ENCODE data around the gene SHC3.

Gene SHC3

DNA sequence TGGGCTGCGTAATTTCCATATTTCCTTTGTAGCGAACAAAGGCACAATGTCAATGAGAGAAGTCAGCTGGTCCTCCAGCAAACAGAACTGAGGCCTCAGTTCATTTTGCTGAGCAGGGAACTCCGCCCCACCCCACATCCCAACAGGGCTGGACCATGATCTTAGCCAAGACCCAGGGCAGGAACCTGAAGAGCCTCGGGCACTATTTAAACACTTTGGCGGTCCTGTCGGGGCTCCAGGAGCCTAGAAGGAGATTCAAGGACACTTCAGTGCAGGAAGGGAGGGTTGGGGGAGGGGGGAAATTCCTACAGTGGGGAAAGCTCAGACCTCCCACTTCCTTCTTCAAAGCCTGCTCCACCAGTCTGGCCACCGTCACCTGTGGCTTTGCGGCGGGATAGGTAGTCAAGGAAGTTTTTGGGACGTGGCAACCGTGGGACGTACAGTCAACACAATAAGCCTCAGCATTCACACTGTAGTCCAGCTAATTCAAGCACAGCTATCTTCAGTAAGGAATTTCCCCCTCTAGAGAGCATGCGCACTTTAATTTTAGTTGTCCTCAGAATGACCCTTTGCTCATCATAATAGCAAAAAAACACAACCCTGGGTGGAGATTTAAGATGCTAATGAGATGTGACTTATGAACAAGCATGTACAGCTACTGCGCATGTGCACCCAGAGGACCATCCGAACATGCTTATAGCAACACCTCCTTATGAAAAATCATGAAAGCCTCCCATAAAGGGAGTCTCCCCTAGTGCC lies 156.4 kb downstream of the SHC3 start:
- DNase-seq (ENCODE audit: low read depth): no peak

DNA sequence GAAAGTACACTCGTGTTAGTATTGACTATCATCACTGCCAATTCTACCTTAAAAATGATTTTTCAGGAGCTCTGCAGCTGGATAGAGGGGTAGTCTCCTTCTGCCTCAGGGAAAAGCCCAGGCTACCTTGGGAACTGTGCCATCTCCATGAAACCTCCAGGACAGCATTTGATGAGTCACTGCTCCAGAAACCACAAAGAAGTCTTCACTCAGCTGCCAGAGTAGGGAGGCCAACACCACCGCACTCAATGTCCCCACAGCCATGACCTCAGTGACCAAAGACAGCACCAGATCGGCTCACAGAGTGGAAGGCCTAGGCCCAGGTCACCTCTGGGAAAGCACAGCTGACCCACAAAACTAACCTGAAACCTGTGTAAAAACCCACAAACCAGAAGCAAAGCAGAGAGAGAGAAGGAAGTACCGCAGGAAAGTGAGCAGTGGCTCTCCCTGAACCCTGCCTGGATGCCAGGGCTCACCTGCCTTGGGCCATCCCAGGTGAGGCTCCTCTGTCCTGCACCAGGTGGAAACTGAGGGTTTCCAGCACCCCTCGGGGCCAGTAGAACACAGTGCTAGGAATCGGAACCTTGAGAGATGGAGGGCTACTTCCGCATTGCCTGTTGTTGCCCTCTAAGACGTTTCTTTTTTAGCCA lies 157.3 kb downstream of the SHC3 start:
- DNase-seq (ENCODE audit: low read depth): no peak

DNA sequence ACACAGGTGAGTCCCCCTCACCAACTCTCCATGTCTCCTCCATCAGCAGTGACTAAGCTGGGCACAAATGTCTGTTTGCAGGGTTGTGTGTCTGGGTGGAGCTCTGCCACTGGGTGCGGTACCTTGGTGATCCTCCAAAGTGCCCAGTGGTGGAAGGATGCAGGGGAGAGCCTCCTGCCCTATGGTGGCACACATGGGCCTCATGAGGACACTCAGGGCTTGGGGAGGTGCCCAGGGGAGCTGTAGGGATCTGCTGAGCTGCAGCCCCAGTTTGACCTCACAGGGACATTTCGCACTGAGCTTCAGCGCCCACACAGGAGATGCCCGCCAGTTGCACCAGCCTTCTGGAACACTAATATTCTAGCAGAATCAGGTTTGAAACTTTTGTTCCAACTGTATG lies 157.9 kb downstream of the SHC3 start:
- DNase-seq (ENCODE audit: low read depth): no peak

DNA sequence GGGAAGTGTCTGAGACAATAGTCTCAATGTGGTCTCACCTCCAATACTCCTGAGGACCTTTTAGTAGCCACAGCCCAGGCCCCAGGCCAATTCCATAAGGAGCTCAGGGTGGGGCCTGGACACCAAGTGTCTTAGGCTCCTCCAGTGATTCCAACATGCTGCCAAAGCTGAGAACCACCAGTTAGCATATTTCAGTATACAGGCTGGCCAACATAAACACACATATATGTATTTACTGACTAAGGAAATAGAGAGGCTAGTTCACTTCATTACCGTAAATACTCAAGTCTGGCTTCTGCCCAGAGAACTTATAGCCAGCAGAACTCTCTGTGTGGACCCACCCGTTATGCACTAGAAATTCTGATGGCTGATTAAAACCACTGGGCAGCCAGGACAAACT lies 163.3 kb downstream of the SHC3 start:
- DNase-seq (ENCODE audit: low read depth): no peak

DNA sequence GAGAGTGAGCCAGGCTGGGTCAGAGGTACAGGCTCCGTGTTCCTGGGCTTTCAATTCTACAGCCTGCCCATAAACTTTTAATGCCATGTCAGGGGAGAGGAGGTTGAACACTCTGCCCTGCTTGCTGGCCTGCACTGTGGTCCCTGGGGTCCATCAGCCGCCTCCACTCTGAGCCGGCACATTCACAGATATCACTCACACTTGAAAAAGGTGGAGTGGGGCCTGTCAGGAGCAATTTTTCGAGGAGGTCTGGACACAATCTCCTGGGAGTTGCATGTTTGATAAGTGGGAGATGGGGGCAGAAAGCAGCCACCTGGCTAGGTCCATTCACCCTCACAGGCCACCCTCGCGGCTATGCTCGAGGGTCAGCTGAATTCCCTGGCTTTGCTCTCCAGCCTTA lies 164.5 kb downstream of the SHC3 start:
- DNase-seq (ENCODE audit: low read depth): no peak

DNA sequence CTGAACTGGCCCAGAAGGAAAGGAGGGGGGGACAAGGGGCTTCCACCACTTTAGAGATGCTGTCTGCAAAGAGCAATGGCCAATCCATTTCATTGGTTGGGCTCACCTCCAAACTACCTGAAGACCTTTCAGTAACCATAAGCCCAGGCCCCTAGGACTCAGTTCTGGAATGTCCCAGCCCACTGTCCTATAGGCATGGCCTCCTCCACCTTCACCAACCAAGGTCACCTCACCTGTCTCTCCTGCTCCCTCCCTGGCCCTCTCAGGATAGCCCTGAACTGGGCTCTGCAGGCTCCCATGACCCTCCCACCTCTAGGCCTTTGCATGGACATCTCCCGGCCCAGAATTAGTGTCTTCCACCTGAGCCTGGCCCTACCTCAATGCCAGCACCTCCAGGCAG lies 165.0 kb downstream of the SHC3 start:
- DNase-seq (ENCODE audit: low read depth): no peak

DNA sequence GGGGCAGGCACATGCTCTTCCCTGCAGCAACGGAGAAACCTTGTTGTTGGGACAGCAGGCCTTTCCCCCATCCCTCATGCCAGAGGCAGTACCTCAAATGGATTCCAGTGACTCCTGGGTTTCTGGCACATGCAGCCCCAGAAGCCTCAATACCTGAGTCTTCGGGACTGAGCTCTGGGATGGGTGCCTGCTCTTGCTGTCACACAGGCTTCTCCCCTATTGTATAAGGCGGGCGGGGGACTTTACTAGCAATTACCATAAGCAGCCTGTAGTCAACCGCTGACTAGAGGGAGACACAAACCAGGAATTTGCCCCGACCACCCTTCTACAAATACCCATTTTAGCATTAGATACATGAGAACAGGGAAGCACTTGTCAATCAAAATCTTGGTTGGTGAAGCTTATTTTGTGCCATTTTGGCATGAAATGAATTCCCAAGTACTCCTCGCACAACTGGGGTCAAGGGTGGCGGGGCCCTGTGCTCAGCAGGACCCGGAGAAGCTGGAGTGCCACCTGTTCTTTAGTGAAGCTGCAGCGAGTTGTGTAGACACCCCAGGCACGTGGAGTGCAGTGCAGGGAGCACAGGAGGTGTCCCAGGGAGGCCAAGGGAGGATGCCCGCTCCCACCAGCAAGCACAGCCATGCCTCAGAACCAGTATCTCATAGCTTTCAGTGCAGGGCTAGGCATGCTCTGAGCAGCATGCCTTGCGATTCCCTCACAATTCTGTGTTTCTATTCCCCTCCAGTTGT lies 166.2 kb downstream of the SHC3 start:
- no peak for DNase-seq (ENCODE audit: low read depth)

DNA sequence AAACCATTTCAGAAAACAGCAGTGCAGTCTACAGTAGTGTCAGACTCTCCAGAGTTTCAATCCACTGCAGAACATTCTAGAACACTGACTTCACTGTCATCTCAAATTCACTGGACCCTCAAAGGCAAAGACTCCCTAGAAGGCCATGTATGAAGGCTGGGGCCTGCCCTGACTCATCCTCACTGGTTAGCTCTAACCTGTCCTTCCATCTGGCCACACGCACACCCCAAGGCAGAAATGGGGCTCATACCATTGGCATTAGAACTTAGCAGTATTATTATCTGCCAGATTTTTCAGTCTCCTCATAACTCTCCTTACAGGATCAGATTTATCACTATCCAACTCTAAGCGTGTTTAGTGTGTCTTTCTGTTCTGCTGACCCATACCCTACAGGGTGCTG lies 166.9 kb downstream of the SHC3 start:
- DNase-seq (ENCODE audit: low read depth): no peak

DNA sequence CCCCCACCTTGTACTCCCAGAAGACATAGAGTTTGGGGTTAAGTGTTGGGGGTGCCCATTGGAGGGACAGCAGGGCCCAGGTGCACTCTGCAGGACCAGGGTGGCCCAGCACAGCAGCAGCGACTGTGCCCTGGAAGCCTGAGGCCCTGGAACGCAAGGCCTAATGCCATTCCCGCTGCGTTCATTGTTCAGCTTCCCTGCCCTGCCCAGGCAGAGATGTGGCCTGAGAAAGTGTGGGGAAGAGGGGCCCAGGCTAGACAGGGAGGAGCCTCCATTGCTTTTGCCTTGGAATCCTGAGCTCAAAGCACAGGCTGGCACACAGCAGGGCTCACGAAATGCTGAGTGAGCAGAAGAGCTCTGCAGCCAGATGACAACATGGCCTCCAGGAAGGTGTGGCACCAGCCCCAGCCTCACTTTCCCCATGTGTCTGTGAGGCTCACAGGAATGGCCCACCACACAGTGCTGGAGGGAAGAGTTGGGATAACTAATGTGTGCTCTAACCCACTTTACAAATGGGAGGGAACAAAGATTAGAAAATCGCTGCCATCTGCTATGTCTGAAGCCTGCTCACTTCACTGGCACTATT lies 168.0 kb downstream of the SHC3 start:
- no peak for DNase-seq (ENCODE audit: low read depth)

DNA sequence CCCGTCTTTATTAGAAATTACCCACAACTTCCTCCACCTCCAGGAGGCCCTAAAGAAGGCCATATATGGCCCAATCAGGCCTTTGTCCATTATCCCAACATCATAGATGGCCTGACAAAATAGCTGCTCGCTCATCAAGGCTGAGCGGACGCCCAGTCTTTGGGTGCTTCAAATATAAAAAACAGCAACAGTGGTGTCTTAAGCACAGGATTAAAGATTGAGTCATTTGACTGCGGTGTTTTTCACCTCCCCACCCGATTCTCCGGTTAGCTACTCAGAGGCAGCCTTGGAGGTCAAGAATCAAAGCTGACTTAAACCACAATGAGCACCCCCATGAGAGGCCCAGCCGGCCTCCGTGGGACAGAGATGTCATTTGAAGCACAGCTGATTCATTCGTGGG lies 168.6 kb downstream of the SHC3 start:
- DNase-seq (ENCODE audit: low read depth): no peak

DNA sequence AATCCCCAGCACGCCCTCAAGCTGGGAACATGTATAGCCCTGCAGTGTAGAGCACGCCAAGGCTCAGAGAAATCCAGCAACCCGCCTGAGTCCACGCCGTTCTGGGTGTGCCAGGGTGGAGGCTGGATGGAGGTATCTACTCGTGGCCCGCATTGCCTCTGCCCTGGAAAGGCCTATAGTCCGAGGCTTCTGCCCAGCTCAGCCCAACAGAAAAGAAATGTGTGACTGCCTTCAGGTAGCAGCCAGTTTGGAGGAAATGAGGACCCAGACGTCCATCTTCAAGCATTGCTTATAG lies 169.1 kb downstream of the SHC3 start:
- no peak for DNase-seq (ENCODE audit: low read depth)

DNA sequence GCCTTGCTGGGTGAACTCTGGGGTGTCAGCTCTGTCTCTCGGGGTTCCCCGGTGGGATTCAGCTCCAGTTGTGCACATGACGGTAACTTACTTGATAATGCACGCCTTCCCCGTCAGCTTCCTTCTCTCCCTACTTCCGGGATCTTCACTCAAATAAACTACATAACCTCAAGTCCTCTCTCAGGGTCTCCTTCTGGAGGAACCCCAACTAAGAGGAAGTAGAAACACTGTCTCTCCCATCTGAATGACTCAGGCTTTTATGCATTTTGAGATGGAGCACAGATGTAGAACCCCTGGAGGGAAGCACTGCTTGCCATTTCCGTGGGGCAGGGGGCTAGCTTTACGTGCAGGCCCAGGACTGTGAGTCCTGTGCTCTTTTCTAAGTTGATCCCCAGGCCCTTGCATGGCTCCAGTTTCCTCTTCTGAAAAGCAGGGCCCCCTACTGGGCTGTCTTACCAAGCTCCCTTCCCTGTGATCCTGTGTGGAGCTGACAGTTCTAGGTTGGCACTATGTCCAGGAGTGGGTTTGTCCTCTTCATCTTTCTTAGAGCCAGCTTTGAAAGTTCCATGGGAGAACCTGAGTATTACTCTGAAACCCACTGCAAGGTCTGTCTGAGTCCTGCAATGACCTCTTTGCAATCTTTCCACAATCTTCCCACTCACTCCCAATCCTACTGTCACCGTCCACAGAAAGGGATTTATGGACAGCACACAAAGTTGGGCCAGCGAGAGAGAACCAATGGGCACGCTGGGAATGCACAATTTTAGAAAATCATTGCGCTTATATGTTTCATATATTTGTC lies 169.7 kb downstream of the SHC3 start:
- DNase-seq (ENCODE audit: low read depth): no peak

DNA sequence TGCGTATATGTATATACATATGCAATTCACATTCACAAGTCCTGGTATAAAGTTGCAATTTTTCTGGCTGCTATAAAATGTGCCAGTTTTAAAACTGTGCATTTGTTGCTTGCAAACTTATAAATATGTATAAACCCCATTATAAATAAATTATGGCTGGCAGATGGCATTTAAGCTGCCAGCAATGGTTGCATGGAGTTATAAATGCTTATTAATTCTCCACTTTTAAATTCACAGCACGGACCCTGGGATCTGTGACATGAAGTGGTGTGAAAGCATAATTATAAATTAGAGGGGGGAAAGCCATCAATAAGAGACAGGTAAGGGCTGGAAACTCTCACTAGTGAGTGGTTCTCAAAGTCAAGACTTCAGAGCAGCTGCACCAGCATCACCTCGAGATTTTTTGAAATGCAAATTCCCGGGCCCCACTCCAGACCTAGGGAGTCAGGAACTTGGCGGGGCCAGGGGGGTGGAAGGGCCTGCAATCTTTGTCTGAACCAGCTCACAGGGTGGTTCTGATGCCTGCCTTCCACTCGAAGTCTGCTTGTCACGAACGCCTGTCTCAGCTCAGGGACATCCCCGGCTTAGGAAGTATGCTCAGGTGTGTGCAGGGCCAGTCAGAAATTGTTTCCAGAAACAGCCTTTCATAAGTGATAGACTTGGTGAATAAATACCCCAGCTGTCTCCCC lies 170.4 kb downstream of the SHC3 start:
- no peak for DNase-seq (ENCODE audit: low read depth)

DNA sequence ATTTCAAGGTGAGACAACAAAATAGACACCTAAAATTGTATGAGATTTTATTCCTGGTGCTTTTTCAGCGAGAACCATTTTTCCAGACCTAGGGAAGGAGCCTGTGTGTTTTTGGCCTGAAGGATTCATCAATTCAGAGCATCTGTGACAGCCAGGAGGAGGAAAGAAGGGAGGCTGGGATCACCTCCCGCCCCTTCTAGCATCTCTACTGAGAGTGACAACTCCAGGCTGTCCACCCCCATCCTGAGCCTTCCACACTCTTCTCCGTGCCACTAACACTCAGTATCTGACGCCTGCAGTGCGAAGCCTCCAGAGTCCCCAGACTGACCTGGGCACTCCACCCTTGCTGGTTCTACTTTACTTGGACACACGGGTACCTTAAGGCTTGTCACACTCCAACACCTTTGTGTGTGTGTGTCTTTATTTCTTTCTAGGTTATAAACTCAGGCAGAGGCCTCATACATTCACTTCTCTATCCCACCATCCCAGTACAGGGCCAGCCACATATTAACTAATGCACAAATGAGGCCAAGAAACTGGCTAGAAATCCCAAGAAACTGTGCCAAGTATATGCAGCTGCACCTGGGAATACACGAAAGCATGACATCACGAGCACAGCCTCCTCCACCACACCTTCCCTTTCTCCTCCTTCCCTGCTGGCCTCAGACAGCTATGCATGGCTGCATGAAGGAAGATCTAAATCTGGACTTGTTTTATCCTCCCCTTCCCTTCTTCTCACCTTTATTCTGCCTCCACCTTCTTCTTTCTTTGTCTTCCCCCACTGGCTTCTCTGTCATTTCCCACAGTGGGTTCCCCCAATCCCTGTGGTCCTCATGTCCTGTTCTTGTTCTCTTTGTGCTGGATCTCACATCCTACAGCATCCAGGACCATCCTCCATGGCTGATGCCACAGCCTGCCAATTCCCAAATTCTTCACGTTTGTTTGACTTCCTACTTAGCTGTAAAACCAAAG lies 171.3 kb downstream of the SHC3 start:
- no peak for DNase-seq (ENCODE audit: low read depth)

DNA sequence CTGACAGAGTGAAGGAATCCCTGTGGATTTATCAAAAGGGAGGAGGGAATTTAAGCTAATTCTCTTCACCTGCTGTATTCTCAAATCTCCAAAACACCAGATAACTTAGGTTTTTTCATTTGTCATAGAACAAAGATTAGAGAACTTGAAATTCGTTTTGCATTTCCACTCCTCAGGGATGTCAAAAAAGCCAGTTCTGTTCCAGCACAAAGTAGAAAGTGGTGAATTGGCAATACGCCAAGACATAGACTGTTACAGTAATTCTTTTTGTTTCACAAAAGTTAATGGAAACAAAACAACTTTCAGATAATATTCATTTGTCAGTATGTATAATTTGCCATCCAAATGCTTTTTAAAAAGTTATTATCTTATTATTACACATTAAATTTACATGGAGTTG lies 172.4 kb downstream of the SHC3 start:
- no peak for DNase-seq (ENCODE audit: low read depth)

DNA sequence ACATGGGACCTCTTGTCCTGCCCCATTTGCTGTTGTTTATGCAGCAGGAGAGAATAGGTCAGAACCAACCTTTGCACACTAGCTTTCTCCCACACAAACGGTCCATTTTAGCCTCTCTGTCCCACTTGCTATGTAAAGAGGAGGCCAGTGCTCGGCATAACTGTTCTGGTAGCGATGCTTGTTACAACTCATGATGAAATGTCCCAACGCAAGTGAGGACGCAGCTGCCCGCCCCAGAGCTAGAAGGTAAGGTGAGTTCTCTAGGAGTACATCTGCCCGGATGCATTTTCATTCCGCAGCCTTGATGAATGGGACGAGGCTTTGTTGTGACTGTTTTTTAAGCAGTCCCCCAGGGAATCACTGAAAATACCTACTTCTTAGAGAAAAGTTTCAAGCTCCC lies 173.3 kb downstream of the SHC3 start:
- no peak for DNase-seq (ENCODE audit: low read depth)

DNA sequence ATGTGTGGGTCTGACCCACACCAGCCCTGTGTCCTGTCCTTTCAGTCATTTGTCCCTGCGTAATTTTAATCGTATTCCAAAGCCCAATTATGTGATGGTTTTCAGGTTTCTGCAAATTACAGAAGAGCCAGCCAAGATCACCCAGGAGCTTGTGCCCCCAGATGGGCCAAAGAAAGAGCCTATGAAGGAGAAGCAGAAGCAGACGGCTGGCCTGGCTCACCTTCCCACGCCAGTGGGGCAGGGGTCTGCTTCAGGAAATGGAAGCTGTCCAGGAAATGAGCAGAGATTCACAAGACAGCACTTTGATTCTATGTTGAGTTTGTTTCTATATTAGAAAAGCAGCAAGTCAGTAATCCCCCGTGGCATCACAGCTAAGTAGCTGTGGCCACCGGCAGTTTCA lies 175.6 kb downstream of the SHC3 start:
- no peak for DNase-seq (ENCODE audit: low read depth)

DNA sequence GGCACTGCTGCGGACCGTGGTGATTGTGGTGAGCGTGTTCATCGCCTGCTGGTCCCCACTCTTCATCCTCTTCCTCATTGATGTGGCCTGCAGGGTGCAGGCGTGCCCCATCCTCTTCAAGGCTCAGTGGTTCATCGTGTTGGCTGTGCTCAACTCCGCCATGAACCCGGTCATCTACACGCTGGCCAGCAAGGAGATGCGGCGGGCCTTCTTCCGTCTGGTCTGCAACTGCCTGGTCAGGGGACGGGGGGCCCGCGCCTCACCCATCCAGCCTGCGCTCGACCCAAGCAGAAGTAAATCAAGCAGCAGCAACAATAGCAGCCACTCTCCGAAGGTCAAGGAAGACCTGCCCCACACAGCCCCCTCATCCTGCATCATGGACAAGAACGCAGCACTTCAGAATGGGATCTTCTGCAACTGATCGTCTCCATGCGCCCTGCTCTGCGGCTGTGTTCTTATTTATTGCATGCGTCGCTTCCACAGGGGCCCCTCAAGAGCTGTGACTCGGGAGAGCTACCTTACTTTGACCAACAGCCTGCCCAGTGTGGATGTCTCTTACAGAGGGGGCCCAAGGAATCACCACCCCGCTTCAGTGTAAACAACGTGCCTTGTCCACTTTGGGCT lies 176.6 kb downstream of the SHC3 start:
- no peak for DNase-seq (ENCODE audit: low read depth)

DNA sequence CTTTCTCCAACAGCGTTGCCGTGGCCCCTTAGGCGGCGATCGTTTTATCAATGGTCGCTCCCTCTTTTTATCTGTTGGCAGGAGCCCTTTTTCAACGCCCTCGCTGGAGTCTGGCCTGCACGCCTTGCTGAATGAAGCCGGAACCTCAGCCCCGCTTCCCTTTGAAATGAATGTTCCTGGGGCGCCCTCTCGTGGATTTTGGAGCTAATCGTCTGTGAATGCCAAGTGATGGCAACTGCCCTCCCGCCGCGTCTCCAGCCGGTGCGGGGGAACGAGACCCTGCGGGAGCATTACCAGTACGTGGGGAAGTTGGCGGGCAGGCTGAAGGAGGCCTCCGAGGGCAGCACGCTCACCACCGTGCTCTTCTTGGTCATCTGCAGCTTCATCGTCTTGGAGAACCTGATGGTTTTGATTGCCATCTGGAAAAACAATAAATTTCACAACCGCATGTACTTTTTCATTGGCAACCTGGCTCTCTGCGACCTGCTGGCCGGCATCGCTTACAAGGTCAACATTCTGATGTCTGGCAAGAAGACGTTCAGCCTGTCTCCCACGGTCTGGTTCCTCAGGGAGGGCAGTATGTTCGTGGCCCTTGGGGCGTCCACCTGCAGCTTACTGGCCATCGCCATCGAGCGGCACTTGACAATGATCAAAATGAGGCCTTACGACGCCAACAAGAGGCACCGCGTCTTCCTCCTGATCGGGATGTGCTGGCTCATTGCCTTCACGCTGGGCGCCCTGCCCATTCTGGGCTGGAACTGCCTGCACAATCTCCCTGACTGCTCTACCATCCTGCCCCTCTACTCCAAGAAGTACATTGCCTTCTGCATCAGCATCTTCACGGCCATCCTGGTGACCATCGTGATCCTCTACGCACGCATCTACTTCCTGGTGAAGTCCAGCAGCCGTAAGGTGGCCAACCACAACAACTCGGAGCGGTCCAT lies 177.4 kb downstream of the SHC3 start:
- peak; percentile 64 for DNase-seq (ENCODE audit: low read depth)

Measured in stimulated activated CD8-positive, alpha-beta memory T cell treated with anti-CD3 and anti-CD28 coated beads, Interleukin-4, amount 100 ng/mL, for 24 hours (primary cell).